Brain microvascular endothelial cell (primary cell): ENCODE results near the gene PTPRM.

Source experiments
- DNase-seq: peaks from one replicate; pipeline ENCODE4 v3.0.0-alpha.2; 2020
- H3K27ac ChIP-seq: fragments of 250-450 bp; sonication (Bioruptor Pico); 2 replicates; pipeline ENCODE4 v1.5.1; 2020; ENCODE audit warnings: mild to moderate bottlenecking, moderate library complexity
- H3K27me3 ChIP-seq: fragments of 250-450 bp; sonication (Bioruptor Pico); replicated peaks from 2 replicates; pipeline ENCODE4 v1.5.1; 2020; ENCODE audit warnings: mild to moderate bottlenecking
- H3K36me3 ChIP-seq: fragments of 250-450 bp; sonication (Bioruptor Pico); replicated peaks from 2 replicates; pipeline ENCODE4 v1.5.1; 2020; ENCODE audit warnings: mild to moderate bottlenecking
- H3K4me3 ChIP-seq: 2 replicates; pipeline ENCODE4 v1.5.1; 2011; ENCODE audit warnings: low read depth, mild to moderate bottlenecking, control low read depth, low read length, moderate library complexity
- in situ Hi-C: cut with HindIII; loops from 2 replicates; pipeline ENCODE4 v1.10.0; 2017; ENCODE audit warnings: low sequenced_read_pairs, low pct_ligation_motif_present
- TF ChIP-seq, protein P1 (sequence below): IDR thresholded peaks from 2 replicates; pipeline ENCODE4 v1.5.1; 2011; ENCODE audit warnings: low read depth, mild to moderate bottlenecking, moderate library complexity, low read length, control low read depth, inconsistent platforms; ENCODE audit errors: missing control alignments

PTPRM gene

DNA sequence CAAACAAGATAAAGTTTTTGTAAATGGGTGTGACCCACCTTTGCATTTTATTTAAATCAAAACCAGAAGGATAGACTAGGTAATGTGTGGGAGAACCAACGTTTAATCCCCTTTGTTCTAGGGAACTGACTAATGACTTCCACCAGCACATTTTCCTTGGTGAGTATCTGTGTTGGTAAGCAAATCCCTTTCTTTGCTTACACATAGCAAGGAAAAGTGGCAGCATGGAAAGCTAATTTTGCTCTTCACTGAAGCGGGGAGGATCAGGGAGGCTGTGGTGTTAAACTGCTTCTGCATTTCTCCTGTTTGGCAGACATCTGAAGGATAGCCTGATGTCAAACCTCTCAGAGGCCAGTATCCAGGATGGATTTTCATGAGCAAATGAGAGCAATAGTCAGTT is 331.1 kb downstream of the PTPRM start:
- no peak overlapping the region for H3K27ac ChIP-seq
- TF ChIP-seq, protein P1, sequence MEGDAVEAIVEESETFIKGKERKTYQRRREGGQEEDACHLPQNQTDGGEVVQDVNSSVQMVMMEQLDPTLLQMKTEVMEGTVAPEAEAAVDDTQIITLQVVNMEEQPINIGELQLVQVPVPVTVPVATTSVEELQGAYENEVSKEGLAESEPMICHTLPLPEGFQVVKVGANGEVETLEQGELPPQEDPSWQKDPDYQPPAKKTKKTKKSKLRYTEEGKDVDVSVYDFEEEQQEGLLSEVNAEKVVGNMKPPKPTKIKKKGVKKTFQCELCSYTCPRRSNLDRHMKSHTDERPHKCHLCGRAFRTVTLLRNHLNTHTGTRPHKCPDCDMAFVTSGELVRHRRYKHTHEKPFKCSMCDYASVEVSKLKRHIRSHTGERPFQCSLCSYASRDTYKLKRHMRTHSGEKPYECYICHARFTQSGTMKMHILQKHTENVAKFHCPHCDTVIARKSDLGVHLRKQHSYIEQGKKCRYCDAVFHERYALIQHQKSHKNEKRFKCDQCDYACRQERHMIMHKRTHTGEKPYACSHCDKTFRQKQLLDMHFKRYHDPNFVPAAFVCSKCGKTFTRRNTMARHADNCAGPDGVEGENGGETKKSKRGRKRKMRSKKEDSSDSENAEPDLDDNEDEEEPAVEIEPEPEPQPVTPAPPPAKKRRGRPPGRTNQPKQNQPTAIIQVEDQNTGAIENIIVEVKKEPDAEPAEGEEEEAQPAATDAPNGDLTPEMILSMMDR: no peak
- H3K36me3 ChIP-seq: no peaks in the 10 kb centered on the region
- H3K4me3 ChIP-seq: no peak overlapping the region
- no peak for DNase-seq
- H3K27me3 ChIP-seq: no peaks in the 10 kb centered on the region
- in situ Hi-C loops: no loop called here

DNA sequence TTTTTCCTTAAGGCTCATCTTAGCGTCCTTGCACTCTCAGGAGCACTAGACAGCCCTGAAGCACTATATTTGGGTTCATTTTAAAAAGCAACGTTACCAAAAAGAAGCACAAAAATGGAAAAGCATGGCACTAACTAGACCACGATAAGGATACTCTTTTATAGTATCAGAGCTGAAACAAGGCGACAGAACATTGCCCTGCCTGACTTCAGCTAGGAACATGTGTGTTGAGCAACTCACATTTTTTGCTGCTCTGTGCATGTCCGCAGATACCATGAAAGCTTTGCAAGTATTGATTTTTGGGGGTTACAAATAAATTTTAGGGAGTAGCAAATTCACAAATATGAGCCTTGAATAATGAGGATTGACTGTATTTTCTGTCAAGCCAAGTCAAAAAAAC is 332.0 kb downstream of the PTPRM start:
- TF ChIP-seq, protein P1: no peak
- H3K36me3 ChIP-seq: no peaks in the 10 kb centered on the region
- in situ Hi-C loops: no loop called here
- no peak for DNase-seq
- no peak overlapping the region for H3K27ac ChIP-seq
- H3K27me3 ChIP-seq: no peaks in the 10 kb centered on the region
- H3K4me3 ChIP-seq: no peak overlapping the region

DNA sequence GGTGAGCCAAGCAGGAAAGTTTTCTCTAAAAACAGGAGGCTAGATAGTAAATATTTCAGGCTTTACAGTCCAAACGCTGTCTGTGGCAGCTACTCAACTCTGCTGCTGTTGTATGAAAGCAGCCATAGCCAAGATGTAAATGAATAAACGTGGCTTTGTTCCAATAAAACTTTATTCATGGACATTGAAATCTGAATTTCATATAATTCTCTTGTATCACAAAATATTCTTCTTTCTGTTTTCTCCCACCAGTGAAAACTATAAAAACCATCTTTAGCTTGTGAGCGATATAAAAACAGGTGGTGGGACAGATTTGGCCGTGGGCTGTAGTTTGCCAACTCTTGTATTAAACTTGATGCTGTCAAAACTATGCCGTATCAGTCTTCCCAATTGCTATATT is 333.0 kb downstream of the PTPRM start:
- TF ChIP-seq, protein P1: no peak
- in situ Hi-C loops: no loop called here
- Histone ChIP-seq H3K4me3 (no peak overlapping the region), H3K27ac (no peak overlapping the region), H3K27me3 (no peaks in the 10 kb centered on the region), H3K36me3 (no peaks in the 10 kb centered on the region)
- no peak for DNase-seq

DNA sequence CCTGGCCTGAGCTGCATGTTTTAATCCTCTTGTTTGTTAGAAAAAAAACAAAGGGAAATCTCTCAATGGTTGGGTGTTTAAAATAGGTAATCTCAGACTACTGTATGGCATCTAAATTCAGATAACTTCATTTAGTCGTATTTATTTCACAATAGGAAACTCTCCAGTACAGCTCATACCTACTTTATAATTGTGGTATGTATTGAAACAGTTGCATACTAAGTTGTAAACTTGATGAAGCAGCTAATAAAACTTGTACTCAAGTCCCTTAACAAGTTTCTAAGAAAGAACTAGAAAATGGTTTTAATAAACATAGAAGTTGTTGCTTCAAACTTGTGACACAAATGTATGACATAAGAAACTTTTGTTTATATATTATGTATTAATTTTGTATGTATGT is 334.5 kb downstream of the PTPRM start:
- Histone ChIP-seq H3K27ac (peak overlapping the region; percentile 60), H3K4me3 (no peak overlapping the region), H3K27me3 (no peaks in the 10 kb centered on the region), H3K36me3 (no peaks in the 10 kb centered on the region)
- no peak for DNase-seq
- TF ChIP-seq, protein P1: no peak
- in situ Hi-C loops: no loop called here

DNA sequence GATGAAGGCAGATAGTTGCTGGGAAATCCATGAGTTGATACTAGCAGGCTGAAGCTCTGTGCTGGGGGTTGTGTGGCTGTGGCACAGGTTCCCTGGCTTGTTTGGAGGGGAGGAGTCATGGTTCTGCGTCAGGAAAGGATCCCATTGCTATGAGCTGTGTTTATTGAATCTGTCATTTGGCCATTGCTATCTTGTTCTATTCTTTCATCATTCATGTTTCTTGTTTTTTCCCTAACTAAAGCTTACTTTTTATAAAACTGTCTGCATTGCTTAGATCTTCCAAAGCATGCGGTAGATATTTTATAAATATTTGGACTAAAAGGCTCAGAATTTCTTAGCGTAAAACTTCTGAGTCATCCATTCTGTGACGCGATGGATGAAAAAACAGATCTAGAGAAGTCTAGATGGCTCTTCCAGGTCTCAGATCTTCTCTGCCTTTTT is 335.3 kb downstream of the PTPRM start:
- Histone ChIP-seq H3K36me3 (no peaks in the 10 kb centered on the region), H3K4me3 (no peak overlapping the region), H3K27ac (peak overlapping the region; percentile 60), H3K27me3 (no peaks in the 10 kb centered on the region)
- peak; percentile 87 for DNase-seq
- in situ Hi-C loops: no loop called here
- TF ChIP-seq, protein P1: no peak

DNA sequence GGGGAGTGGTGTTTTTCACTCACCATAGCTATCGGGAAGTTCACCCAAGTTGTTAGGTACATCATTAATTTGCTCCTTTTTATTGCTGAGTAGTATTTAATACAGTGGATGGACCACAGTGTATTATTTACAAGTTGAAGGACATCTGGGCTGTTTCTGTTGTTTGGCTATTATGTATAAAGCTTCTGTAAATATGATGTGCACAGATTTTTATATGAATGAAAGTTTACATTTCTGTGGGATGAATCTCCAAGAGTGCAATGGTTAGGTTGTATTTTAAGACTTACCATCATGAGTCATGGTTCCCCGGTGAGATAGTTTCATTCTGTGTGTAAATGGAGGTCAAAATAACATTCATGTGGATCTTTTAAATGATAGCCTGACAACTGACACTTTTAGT is 337.4 kb downstream of the PTPRM start:
- H3K4me3 ChIP-seq: no peak overlapping the region
- peak overlapping the region; percentile 11 for H3K27ac ChIP-seq
- no peaks in the 10 kb centered on the region for H3K36me3 ChIP-seq
- in situ Hi-C loops: no loop called here
- TF ChIP-seq, protein P1: no peak
- H3K27me3 ChIP-seq: no peaks in the 10 kb centered on the region
- DNase-seq: peak; percentile 72
